HepG2 (cell line): Measurements from ENCODE around the gene RPS27A. TPM values are rescaled to one million over a fixed set of nuclear protein-coding genes. Genes with fewer than 3 reads are reported as not detected.

Source experiments
- ADNP ChIP-seq: sonication (generic); formaldehyde crosslinking; IDR thresholded peaks from 2 replicates; pipeline ENCODE4 v1.4.0; 2020; ENCODE audit warnings: missing genetic modification reagents
- CENPT ChIP-seq: sonication (generic); formaldehyde crosslinking; IDR thresholded peaks from 2 replicates; pipeline ENCODE4 v1.8.0; 2022; ENCODE audit warnings: low read depth, mild to moderate bottlenecking, moderate library complexity, missing genetic modification reagents
- HNF4G ChIP-seq, 2 experiments: sonication (generic) in 1 of 2; formaldehyde crosslinking in 1 of 2; IDR thresholded peaks; 2 replicates each; pipeline versions ENCODE4 v1.4.0 to v1.6.1; 2011 to 2020; ENCODE audit warnings: borderline replicate concordance in 2 of 2, low read depth in 2 of 2, mild to moderate bottlenecking in 2 of 2, low read length in 1 of 2, missing genetic modification reagents in 1 of 2, moderate library complexity in 1 of 2
- SETDB1 ChIP-seq: sonication (generic); formaldehyde crosslinking; IDR thresholded peaks from 2 replicates; pipeline ENCODE4 v1.5.1; 2020; ENCODE audit warnings: missing genetic modification reagents, mild to moderate bottlenecking, borderline replicate concordance
- TOPORS ChIP-seq: sonication (generic); formaldehyde crosslinking; IDR thresholded peaks from 2 replicates; pipeline ENCODE4 v1.8.0; 2023; ENCODE audit warnings: mild to moderate bottlenecking, missing genetic modification reagents
- TP53 ChIP-seq: sonication (generic); formaldehyde crosslinking; conservative IDR thresholded peaks from 2 replicates; pipeline ENCODE4 v1.4.0; 2020; ENCODE audit warnings: missing genetic modification reagents
- YY1 ChIP-seq: IDR thresholded peaks from 2 replicates; pipeline ENCODE4 v1.6.1; 2011; ENCODE audit warnings: low read length, low read depth, moderate library complexity, mild to moderate bottlenecking; ENCODE audit not compliant: insufficient read depth, insufficient replicate concordance
- ZFP62 ChIP-seq: sonication (generic); formaldehyde crosslinking; IDR thresholded peaks from 2 replicates; pipeline ENCODE4 v1.4.0; 2020; ENCODE audit warnings: missing genetic modification reagents
- ZMYM2 ChIP-seq: sonication (generic); formaldehyde crosslinking; IDR thresholded peaks from 2 replicates; pipeline ENCODE4 v1.8.0; 2022; ENCODE audit warnings: mild to moderate bottlenecking, missing genetic modification reagents
- ZMYM4 ChIP-seq: sonication (generic); formaldehyde crosslinking; IDR thresholded peaks from 2 replicates; pipeline ENCODE4 v1.8.1; 2023; ENCODE audit warnings: mild to moderate bottlenecking, missing genetic modification reagents
- ZNF850 ChIP-seq: sonication (generic); formaldehyde crosslinking; conservative IDR thresholded peaks from 2 replicates; pipeline ENCODE4 v1.9.0; 2021; ENCODE audit warnings: mild to moderate bottlenecking, missing genetic modification reagents
- polyA plus RNA-seq, 8 experiments: library from polyadenylated mRNA; depleted of rRNA in 3 of 8; stranded (reverse) in 7 of 8; unstranded in 1 of 8; fragments of >200 nt; fragmentation: Illumina TruSeq in 4 of 8; extraction: Trizol in 4 of 8; gene quantifications; 2 replicates each; pipeline versions ENCODE4 v1.2.1 to v1.2.3, GENCODE V29; 2011 to 2016; ENCODE audit warnings: low read depth in 4 of 8, missing spikeins in 1 of 8, mixed read lengths in 1 of 8; ENCODE audit not compliant: insufficient read depth in 1 of 8
- total RNA-seq, 5 experiments: library from RNA; depleted of rRNA; stranded (reverse); fragments of >200 nt; fragmentation: Illumina TruSeq; extraction: Trizol; gene quantifications; 2 replicates each; pipeline ENCODE4 v1.2.3, GENCODE V29; 2016; ENCODE audit warnings: low read depth in 1 of 5
- TF ChIP-seq, protein P1 (sequence below): IDR thresholded peaks from 2 replicates; pipeline ENCODE4 v1.6.1; 2016; ENCODE audit warnings: mild to moderate bottlenecking, missing biosample characterization, missing genetic modification reagents
- TF ChIP-seq, protein P2 (sequence below), 2 experiments: fragments of 450-650 bp in 1 of 2; sonication (generic) in 1 of 2; formaldehyde crosslinking; IDR thresholded peaks; 2 replicates each; pipeline versions ENCODE4 v1.5.0 to v1.8.0; 2020 to 2022; ENCODE audit warnings: mild to moderate bottlenecking in 1 of 2, missing genetic modification reagents in 1 of 2
- TF ChIP-seq, protein P3 (sequence below): sonication (generic); formaldehyde crosslinking; IDR thresholded peaks from 2 replicates; pipeline ENCODE4 v1.4.0; 2020; ENCODE audit warnings: missing genetic modification reagents, borderline replicate concordance
- TF ChIP-seq, protein P4 (sequence below): sonication (generic); formaldehyde crosslinking; IDR thresholded peaks from 2 replicates; pipeline ENCODE4 v1.8.0; 2022; ENCODE audit warnings: mild to moderate bottlenecking, missing genetic modification reagents, borderline replicate concordance
- TF ChIP-seq, protein P5 (sequence below): sonication (generic); formaldehyde crosslinking; IDR thresholded peaks from 2 replicates; pipeline ENCODE4 v1.5.1; 2020; ENCODE audit warnings: missing genetic modification reagents, mild to moderate bottlenecking, borderline replicate concordance

RPS27A gene
- total and polyA plus RNA-seq, 2 of the 13 experiments (the other 11 are each of a cell fraction or from before 2014, with no cell fraction given): 2,779 to 3,269 TPM

DNA sequence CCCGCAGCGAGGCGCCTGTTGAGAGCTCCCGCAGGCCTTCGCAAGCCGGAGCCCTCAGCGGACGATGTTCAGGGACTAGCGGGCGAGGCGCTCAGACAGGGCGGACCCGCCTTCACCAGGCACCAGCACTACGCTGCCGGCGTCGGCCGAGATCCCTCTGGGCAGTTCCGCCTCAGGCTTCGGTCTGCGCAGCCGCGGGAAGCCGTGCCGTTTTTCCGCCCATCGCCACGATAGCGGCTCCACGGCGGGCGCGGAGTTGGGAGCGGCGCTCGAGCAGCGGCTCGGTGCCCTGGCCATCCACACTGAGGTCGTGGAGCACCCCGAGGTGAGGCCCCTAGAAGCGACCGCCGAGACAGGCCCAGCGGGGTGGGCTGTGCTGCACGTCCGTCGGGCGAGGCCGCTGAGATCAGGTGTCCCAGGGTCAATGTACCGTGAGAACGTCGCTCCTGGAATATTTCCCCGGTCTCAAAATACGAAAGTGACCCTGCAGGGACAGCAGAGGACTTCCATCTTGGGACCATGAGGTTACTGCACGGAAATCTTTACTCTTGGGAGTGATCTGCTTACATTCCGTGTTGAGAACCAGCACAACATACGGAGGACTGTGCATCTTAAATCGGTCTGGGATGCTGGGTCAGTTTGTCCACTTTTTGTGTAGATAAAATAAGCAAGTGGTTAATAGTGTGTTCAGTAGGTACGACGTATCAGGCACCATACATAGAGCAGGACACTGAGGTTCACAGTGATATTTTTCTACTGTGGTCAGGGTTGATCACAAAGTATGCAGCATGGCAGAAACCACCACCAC, 49.8 kb downstream of the RPS27A start (continued):
- TF ChIP-seq SETDB1: no peak; the same call in 1 of the 2 replicates
- TF ChIP-seq ZMYM4 (CRISPR knock-in tag): peak; percentile 94
- TF ChIP-seq CENPT (CRISPR knock-in tag): peak; percentile 98
- TF ChIP-seq HNF4G (IDR thresholded peaks at IDR 0.05; ENCODE audit: borderline replicate concordance, low read depth, low read length): peak; percentile 13; the same call in 1 of the 2 replicates
- 0 out of 2 replicates have a peak, but pooled peaks have one; percentile 57 for TF ChIP-seq HNF4G (CRISPR knock-in tag; IDR thresholded peaks at IDR 0.05; ENCODE audit: borderline replicate concordance, low read depth)
- peak; percentile 74 for TF ChIP-seq YY1
- TF ChIP-seq, protein P1, sequence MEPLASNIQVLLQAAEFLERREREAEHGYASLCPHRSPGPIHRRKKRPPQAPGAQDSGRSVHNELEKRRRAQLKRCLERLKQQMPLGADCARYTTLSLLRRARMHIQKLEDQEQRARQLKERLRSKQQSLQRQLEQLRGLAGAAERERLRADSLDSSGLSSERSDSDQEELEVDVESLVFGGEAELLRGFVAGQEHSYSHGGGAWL (CRISPR knock-in tag): peak; percentile 90
- TF ChIP-seq TP53 (CRISPR knock-in tag): no peak
- TF ChIP-seq, protein P2, sequence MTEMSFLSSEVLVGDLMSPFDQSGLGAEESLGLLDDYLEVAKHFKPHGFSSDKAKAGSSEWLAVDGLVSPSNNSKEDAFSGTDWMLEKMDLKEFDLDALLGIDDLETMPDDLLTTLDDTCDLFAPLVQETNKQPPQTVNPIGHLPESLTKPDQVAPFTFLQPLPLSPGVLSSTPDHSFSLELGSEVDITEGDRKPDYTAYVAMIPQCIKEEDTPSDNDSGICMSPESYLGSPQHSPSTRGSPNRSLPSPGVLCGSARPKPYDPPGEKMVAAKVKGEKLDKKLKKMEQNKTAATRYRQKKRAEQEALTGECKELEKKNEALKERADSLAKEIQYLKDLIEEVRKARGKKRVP (CRISPR knock-in tag; IDR thresholded peaks at IDR 0.05): 0 out of 4 replicates have a peak, but pooled peaks of 1 of the 2 experiments have one; percentile 30
- TF ChIP-seq ADNP (CRISPR knock-in tag): no peak
- TF ChIP-seq, protein P3, sequence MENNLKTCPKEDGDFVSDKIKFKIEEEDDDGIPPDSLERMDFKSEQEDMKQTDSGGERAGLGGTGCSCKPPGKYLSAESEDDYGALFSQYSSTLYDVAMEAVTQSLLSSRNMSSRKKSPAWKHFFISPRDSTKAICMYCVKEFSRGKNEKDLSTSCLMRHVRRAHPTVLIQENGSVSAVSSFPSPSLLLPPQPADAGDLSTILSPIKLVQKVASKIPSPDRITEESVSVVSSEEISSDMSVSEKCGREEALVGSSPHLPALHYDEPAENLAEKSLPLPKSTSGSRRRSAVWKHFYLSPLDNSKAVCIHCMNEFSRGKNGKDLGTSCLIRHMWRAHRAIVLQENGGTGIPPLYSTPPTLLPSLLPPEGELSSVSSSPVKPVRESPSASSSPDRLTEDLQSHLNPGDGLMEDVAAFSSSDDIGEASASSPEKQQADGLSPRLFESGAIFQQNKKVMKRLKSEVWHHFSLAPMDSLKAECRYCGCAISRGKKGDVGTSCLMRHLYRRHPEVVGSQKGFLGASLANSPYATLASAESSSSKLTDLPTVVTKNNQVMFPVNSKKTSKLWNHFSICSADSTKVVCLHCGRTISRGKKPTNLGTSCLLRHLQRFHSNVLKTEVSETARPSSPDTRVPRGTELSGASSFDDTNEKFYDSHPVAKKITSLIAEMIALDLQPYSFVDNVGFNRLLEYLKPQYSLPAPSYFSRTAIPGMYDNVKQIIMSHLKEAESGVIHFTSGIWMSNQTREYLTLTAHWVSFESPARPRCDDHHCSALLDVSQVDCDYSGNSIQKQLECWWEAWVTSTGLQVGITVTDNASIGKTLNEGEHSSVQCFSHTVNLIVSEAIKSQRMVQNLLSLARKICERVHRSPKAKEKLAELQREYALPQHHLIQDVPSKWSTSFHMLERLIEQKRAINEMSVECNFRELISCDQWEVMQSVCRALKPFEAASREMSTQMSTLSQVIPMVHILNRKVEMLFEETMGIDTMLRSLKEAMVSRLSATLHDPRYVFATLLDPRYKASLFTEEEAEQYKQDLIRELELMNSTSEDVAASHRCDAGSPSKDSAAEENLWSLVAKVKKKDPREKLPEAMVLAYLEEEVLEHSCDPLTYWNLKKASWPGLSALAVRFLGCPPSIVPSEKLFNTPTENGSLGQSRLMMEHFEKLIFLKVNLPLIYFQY (CRISPR knock-in tag): peak; percentile 74; the same call in 1 of the 2 replicates
- peak; percentile 95 for TF ChIP-seq TOPORS (CRISPR knock-in tag)
- TF ChIP-seq, protein P4, sequence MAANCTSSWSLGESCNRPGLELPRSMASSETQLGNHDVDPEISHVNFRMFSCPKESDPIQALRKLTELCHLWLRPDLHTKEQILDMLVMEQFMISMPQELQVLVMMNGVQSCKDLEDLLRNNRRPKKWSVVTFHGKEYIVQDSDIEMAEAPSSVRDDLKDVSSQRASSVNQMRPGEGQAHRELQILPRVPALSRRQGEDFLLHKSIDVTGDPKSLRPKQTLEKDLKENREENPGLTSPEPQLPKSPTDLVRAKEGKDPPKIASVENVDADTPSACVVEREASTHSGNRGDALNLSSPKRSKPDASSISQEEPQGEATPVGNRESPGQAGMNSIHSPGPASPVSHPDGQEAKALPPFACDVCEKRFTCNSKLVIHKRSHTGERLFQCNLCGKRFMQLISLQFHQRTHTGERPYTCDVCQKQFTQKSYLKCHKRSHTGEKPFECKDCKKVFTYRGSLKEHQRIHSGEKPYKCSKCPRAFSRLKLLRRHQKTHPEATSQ (CRISPR knock-in tag): no peak
- no peak for TF ChIP-seq ZNF850 (CRISPR knock-in tag)
- peak; percentile 78; the same call in 1 of the 2 replicates for TF ChIP-seq ZMYM2 (CRISPR knock-in tag)
- TF ChIP-seq ZFP62 (CRISPR knock-in tag): no peak
- TF ChIP-seq, protein P5, sequence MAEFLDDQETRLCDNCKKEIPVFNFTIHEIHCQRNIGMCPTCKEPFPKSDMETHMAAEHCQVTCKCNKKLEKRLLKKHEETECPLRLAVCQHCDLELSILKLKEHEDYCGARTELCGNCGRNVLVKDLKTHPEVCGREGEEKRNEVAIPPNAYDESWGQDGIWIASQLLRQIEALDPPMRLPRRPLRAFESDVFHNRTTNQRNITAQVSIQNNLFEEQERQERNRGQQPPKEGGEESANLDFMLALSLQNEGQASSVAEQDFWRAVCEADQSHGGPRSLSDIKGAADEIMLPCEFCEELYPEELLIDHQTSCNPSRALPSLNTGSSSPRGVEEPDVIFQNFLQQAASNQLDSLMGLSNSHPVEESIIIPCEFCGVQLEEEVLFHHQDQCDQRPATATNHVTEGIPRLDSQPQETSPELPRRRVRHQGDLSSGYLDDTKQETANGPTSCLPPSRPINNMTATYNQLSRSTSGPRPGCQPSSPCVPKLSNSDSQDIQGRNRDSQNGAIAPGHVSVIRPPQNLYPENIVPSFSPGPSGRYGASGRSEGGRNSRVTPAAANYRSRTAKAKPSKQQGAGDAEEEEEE (CRISPR knock-in tag): no peak; the same call in 1 of the 2 replicates
